ENCODE results near the gene WDR27.
A peak's percentile ranks its signal among the peaks of the same experiment; 100 is the strongest.

Gene WDR27

DNA sequence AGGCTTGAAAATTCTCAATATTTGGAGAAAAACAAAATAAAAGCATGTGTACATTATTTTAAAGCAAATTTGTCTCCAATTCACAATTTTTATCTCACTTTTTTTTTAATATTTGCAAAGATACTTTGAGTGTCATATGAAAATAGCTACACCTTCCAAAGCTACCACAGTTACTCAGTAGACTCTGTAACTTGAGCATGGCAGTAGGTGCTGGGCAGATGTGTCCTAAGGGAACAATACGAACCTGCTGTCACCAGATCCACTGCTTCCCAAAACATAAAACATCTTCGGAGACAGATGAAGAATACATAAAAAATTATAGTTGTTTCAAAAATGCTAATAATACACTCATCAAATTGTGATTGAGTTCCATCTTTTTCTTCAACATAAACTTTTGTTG lies 10.6 kb downstream of the WDR27 start:
- Histone ChIP-seq H2BK15ac (replicated peaks; ENCODE audit: low read depth) (no peak overlapping the region), H3K4me2 (ENCODE audit: low read length) (no peak overlapping the region), H2BK5ac (ENCODE audit: low read length) (no peak overlapping the region), H3K79me1 (ENCODE audit: low read length) (peaks cover 17% of the 10 kb centered on the region), H3K9ac (ENCODE audit: low read length) (no peak overlapping the region), H3K36me3 (ENCODE audit: control insufficient read depth, insufficient read depth, low read length) (peaks cover 10% of the 10 kb centered on the region), H4K5ac (ENCODE audit: low read length) (no peak overlapping the region), H3K27me3 (ENCODE audit: insufficient read depth, low read length, poor library complexity) (no peaks in the 10 kb centered on the region), H4K8ac (ENCODE audit: low read depth, low read length) (no peak overlapping the region), H2AK5ac (ENCODE audit: low read length) (no peak overlapping the region), H3K4me3 (ENCODE audit: low read length) (no peak overlapping the region), H2BK120ac (ENCODE audit: low read depth, low read length) (no peak overlapping the region), H3K79me2 (ENCODE audit: control insufficient read depth, insufficient read depth, low read length) (peaks cover 15% of the 10 kb centered on the region), H3K18ac (ENCODE audit: low read length) (no peak overlapping the region), H3K23ac (ENCODE audit: low read length) (no peak overlapping the region), H3K4me1 (ENCODE audit: control insufficient read depth, low read depth, low read length) (peaks cover 2% of the 10 kb centered on the region), H3K27ac (ENCODE audit: low read depth, low read length) (no peak overlapping the region), H3K56ac (ENCODE audit: low read length) (no peak overlapping the region), H3K4ac (ENCODE audit: low read depth, low read length) (no peak overlapping the region)
- DNase-seq: no peak
- no CpG with 5 or more reads among the region's 2 CpGs for WGBS (ENCODE audit: extremely low coverage, insufficient coverage, low lambda C conversion rate)

DNA sequence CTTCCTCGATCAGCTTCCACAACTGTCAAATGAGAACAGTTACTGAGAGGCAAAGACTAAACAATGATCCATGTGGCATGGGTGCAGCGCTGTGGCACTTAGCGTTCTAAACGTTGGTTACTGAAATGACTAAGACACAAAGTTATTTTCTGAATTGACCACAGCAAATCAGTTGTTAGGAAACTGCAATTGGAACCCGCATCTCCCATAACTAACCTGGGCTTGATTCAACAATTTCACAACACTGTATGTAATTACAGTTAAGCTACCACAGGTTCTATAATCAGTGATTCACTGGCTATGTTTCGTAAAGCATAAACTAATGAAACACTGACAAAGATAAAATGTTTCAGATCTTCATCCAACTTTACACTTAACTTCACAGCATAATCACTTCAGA lies 12.5 kb downstream of the WDR27 start:
- no peak overlapping the region for H3K4me3 ChIP-seq (ENCODE audit: low read length)
- no peak overlapping the region for H3K18ac ChIP-seq (ENCODE audit: low read length)
- peaks cover 12% of the 10 kb centered on the region for H3K79me2 ChIP-seq (ENCODE audit: control insufficient read depth, insufficient read depth, low read length)
- H4K8ac ChIP-seq (ENCODE audit: low read depth, low read length): no peak overlapping the region
- no peak overlapping the region for H3K4me2 ChIP-seq (ENCODE audit: low read length)
- H3K27ac ChIP-seq (ENCODE audit: low read depth, low read length): peak overlapping the region; percentile 80
- DNase-seq: no peak
- WGBS (ENCODE audit: extremely low coverage, insufficient coverage, low lambda C conversion rate): no CpG with 5 or more reads among the region's 6 CpGs
- no peak overlapping the region for H3K9ac ChIP-seq (ENCODE audit: low read length)
- H2BK15ac ChIP-seq (replicated peaks; ENCODE audit: low read depth): no peak overlapping the region
- H2BK120ac ChIP-seq (ENCODE audit: low read depth, low read length): no peak overlapping the region
- H3K56ac ChIP-seq (ENCODE audit: low read length): peak overlapping the region; percentile 17
- H3K36me3 ChIP-seq (ENCODE audit: control insufficient read depth, insufficient read depth, low read length): peaks cover 10% of the 10 kb centered on the region
- peaks cover 11% of the 10 kb centered on the region for H3K79me1 ChIP-seq (ENCODE audit: low read length)
- H3K23ac ChIP-seq (ENCODE audit: low read length): no peak overlapping the region
- no peaks in the 10 kb centered on the region for H3K27me3 ChIP-seq (ENCODE audit: insufficient read depth, low read length, poor library complexity)
- peaks cover 2% of the 10 kb centered on the region for H3K4me1 ChIP-seq (ENCODE audit: control insufficient read depth, low read depth, low read length)
- H4K5ac ChIP-seq (ENCODE audit: low read length): no peak overlapping the region
- H3K4ac ChIP-seq (ENCODE audit: low read depth, low read length): no peak overlapping the region
- H2BK5ac ChIP-seq (ENCODE audit: low read length): no peak overlapping the region
- H2AK5ac ChIP-seq (ENCODE audit: low read length): no peak overlapping the region

DNA sequence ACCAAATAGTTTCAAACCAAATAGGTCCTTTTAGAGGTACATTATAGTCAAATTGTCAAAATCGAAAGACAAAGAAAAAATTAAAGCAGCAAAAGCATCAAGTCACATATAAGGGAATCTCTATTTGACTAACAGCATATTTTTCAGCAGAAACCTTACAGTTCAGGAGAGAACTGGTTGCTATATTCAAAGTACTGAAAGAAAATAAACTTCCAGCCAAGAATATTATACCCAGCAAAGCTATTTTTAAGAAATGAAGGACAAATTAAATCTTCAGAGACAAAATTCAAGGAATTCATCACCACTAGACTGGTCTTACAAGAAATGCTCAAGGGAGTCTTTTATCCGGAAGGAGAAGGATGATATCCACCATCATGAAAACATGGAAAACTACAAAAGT lies 16.0 kb downstream of the WDR27 start:
- no peak overlapping the region for H3K18ac ChIP-seq (ENCODE audit: low read length)
- H4K8ac ChIP-seq (ENCODE audit: low read depth, low read length): no peak overlapping the region
- H3K23ac ChIP-seq (ENCODE audit: low read length): no peak overlapping the region
- no peak overlapping the region for H3K27ac ChIP-seq (ENCODE audit: low read depth, low read length)
- no peak overlapping the region for H3K4me3 ChIP-seq (ENCODE audit: low read length)
- no peak for DNase-seq
- H3K4ac ChIP-seq (ENCODE audit: low read depth, low read length): no peak overlapping the region
- no CpG with 5 or more reads among the region's 2 CpGs for WGBS (ENCODE audit: extremely low coverage, insufficient coverage, low lambda C conversion rate)
- no peak overlapping the region for H2BK120ac ChIP-seq (ENCODE audit: low read depth, low read length)
- H3K9ac ChIP-seq (ENCODE audit: low read length): no peak overlapping the region
- H3K4me1 ChIP-seq (ENCODE audit: control insufficient read depth, low read depth, low read length): no peaks in the 10 kb centered on the region
- H4K5ac ChIP-seq (ENCODE audit: low read length): no peak overlapping the region
- no peak overlapping the region for H2AK5ac ChIP-seq (ENCODE audit: low read length)
- H3K56ac ChIP-seq (ENCODE audit: low read length): no peak overlapping the region
- peaks cover 7% of the 10 kb centered on the region for H3K79me2 ChIP-seq (ENCODE audit: control insufficient read depth, insufficient read depth, low read length)
- peaks cover 10% of the 10 kb centered on the region for H3K36me3 ChIP-seq (ENCODE audit: control insufficient read depth, insufficient read depth, low read length)
- H2BK5ac ChIP-seq (ENCODE audit: low read length): no peak overlapping the region
- H2BK15ac ChIP-seq (replicated peaks; ENCODE audit: low read depth): no peak overlapping the region
- H3K27me3 ChIP-seq (ENCODE audit: insufficient read depth, low read length, poor library complexity): no peaks in the 10 kb centered on the region
- H3K4me2 ChIP-seq (ENCODE audit: low read length): no peak overlapping the region
- H3K79me1 ChIP-seq (ENCODE audit: low read length): peaks cover 18% of the 10 kb centered on the region

DNA sequence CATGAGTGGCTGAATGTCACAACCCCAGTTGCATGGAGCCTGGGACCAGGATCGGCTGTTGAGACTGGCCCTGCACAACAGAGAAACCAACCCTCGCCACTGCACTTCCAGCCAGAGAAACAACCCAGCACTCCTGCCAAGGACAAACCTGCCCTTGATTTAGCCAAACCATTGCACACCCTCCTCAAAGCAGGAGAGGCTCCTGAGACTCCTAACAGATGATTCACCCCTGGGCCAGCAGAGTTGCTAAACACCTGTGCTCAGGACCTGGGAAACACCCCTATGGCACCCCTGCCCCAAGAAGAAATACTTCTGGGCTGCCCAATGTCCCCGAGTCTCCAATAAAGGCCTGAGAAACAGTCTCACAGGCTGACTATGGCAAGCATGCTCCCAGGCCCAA lies 17.8 kb downstream of the WDR27 start:
- WGBS (ENCODE audit: extremely low coverage, insufficient coverage, low lambda C conversion rate): no CpG with 5 or more reads among the region's 3 CpGs
- H3K18ac ChIP-seq (ENCODE audit: low read length): no peak overlapping the region
- H3K36me3 ChIP-seq (ENCODE audit: control insufficient read depth, insufficient read depth, low read length): peaks cover 7% of the 10 kb centered on the region

DNA sequence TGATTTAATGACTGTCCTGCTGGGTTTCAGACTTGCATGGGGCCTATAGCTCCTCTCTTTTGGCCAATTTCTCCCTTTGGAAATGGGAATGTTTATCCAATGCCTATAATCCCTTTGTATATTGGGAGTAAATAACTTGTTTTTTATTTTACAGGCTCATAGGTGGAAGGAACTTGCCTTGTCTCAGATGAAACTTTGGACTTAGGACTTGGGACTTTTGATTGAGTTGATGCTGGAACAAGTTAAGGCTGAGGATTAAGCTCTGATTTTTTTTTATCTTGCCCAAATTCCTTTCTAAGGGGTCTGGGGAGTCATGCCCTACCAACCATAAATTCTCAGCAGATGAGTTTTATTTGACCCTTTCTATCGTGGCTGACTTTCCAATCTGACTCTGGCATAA lies 23.5 kb downstream of the WDR27 start:
- Histone ChIP-seq H4K5ac (ENCODE audit: low read length) (no peak overlapping the region), H2BK120ac (ENCODE audit: low read depth, low read length) (no peak overlapping the region), H3K23ac (ENCODE audit: low read length) (no peak overlapping the region), H3K18ac (ENCODE audit: low read length) (no peak overlapping the region), H2BK5ac (ENCODE audit: low read length) (no peak overlapping the region), H3K4me2 (ENCODE audit: low read length) (no peak overlapping the region), H3K56ac (ENCODE audit: low read length) (no peak overlapping the region), H3K79me1 (ENCODE audit: low read length) (peaks cover 4% of the 10 kb centered on the region), H3K36me3 (ENCODE audit: control insufficient read depth, insufficient read depth, low read length) (no peaks in the 10 kb centered on the region), H3K27ac (ENCODE audit: low read depth, low read length) (no peak overlapping the region), H3K27me3 (ENCODE audit: insufficient read depth, low read length, poor library complexity) (no peaks in the 10 kb centered on the region), H3K4me3 (ENCODE audit: low read length) (no peak overlapping the region), H3K79me2 (ENCODE audit: control insufficient read depth, insufficient read depth, low read length) (no peaks in the 10 kb centered on the region), H3K9ac (ENCODE audit: low read length) (no peak overlapping the region), H3K4ac (ENCODE audit: low read depth, low read length) (no peak overlapping the region), H3K4me1 (ENCODE audit: control insufficient read depth, low read depth, low read length) (peaks cover 2% of the 10 kb centered on the region), H2AK5ac (ENCODE audit: low read length) (no peak overlapping the region), H2BK15ac (replicated peaks; ENCODE audit: low read depth) (no peak overlapping the region), H4K8ac (ENCODE audit: low read depth, low read length) (no peak overlapping the region)
- no peak for DNase-seq
- WGBS (ENCODE audit: extremely low coverage, insufficient coverage, low lambda C conversion rate): no CpG with 5 or more reads among the region's 1 CpG

More for the DNA sequence above, 17.8 kb downstream of the WDR27 start:
- no peak overlapping the region for H3K9ac ChIP-seq (ENCODE audit: low read length)
- no peak overlapping the region for H2BK5ac ChIP-seq (ENCODE audit: low read length)
- no peak overlapping the region for H3K23ac ChIP-seq (ENCODE audit: low read length)
- H2BK120ac ChIP-seq (ENCODE audit: low read depth, low read length): no peak overlapping the region
- H3K79me1 ChIP-seq (ENCODE audit: low read length): peaks cover 16% of the 10 kb centered on the region
- no peak overlapping the region for H3K4me2 ChIP-seq (ENCODE audit: low read length)
- H3K27me3 ChIP-seq (ENCODE audit: insufficient read depth, low read length, poor library complexity): no peaks in the 10 kb centered on the region
- H2BK15ac ChIP-seq (replicated peaks; ENCODE audit: low read depth): no peak overlapping the region
- no peak overlapping the region for H3K56ac ChIP-seq (ENCODE audit: low read length)
- H3K4me3 ChIP-seq (ENCODE audit: low read length): no peak overlapping the region
- no peak overlapping the region for H3K27ac ChIP-seq (ENCODE audit: low read depth, low read length)
- no peak overlapping the region for H4K5ac ChIP-seq (ENCODE audit: low read length)
- DNase-seq: no peak
- no peak overlapping the region for H3K4ac ChIP-seq (ENCODE audit: low read depth, low read length)
- H4K8ac ChIP-seq (ENCODE audit: low read depth, low read length): no peak overlapping the region
- peaks cover 7% of the 10 kb centered on the region for H3K79me2 ChIP-seq (ENCODE audit: control insufficient read depth, insufficient read depth, low read length)
- H3K4me1 ChIP-seq (ENCODE audit: control insufficient read depth, low read depth, low read length): no peaks in the 10 kb centered on the region
- no peak overlapping the region for H2AK5ac ChIP-seq (ENCODE audit: low read length)

DNA sequence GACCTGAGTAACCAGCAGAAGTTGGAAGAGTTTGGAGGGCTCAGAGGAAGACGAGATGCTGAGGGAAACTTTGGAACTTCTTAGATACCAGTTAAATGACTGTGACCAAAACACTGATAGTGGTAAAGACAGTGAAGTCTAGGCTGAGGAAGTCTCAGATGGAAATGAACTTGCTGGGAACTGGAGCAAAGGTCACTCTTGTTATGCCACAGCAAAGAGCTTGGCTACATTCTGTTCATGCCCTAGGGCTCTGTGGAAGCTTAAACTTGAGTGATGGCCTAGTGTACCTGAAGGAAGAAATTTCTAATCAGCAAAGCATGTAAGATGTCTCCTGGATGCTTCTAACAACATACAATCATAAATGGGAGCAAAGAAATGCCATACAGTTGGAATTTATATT lies 24.7 kb downstream of the WDR27 start:
- no peaks in the 10 kb centered on the region for H3K79me2 ChIP-seq (ENCODE audit: control insufficient read depth, insufficient read depth, low read length)
- H3K4me2 ChIP-seq (ENCODE audit: low read length): no peak overlapping the region
- H3K36me3 ChIP-seq (ENCODE audit: control insufficient read depth, insufficient read depth, low read length): no peaks in the 10 kb centered on the region
- no peak overlapping the region for H2BK15ac ChIP-seq (replicated peaks; ENCODE audit: low read depth)
- H3K9ac ChIP-seq (ENCODE audit: low read length): no peak overlapping the region
- H2AK5ac ChIP-seq (ENCODE audit: low read length): no peak overlapping the region
- H4K5ac ChIP-seq (ENCODE audit: low read length): no peak overlapping the region
- no peak overlapping the region for H2BK120ac ChIP-seq (ENCODE audit: low read depth, low read length)
- peaks cover under 1% of the 10 kb centered on the region for H3K79me1 ChIP-seq (ENCODE audit: low read length)
- H3K56ac ChIP-seq (ENCODE audit: low read length): no peak overlapping the region
- no peak overlapping the region for H3K23ac ChIP-seq (ENCODE audit: low read length)
- H3K4ac ChIP-seq (ENCODE audit: low read depth, low read length): no peak overlapping the region
- no peak overlapping the region for H2BK5ac ChIP-seq (ENCODE audit: low read length)
- no CpG with 5 or more reads among the region's 1 CpG for WGBS (ENCODE audit: extremely low coverage, insufficient coverage, low lambda C conversion rate)
- peaks cover 2% of the 10 kb centered on the region for H3K4me1 ChIP-seq (ENCODE audit: control insufficient read depth, low read depth, low read length)
- no peaks in the 10 kb centered on the region for H3K27me3 ChIP-seq (ENCODE audit: insufficient read depth, low read length, poor library complexity)
- H4K8ac ChIP-seq (ENCODE audit: low read depth, low read length): no peak overlapping the region
- DNase-seq: no peak
- no peak overlapping the region for H3K27ac ChIP-seq (ENCODE audit: low read depth, low read length)
- no peak overlapping the region for H3K18ac ChIP-seq (ENCODE audit: low read length)
- no peak overlapping the region for H3K4me3 ChIP-seq (ENCODE audit: low read length)
